ENCODE data around the gene HAL.

GRCh38 chr12:95951515-95951914 lies 44.6 kb downstream of the HAL start:
- TF ChIP-seq CTCF (IDR thresholded peaks at IDR 0.05) (no peak), POLR2AphosphoS5 (IDR thresholded peaks at IDR 0.05; ENCODE audit: insufficient read depth in 1 of 2, low read depth in 1 of 2) (no peak)

All from vagina (tissue), 2 donors.